H9 (cell line): ENCODE measurements around the gene NPTX2. TPM values are rescaled to one million over a fixed set of nuclear protein-coding genes. Genes with fewer than 3 reads are reported as not detected.

Experiments
- DNase-seq: peaks from one replicate; pipeline ENCODE4 v3.0.0-alpha.2; 2017
- H2AFZ ChIP-seq: one replicate; pipeline ENCODE4 v1.6.1; 2013; ENCODE audit warnings: mild to moderate bottlenecking, low read length, control low read depth, moderate library complexity
- H2AK5ac ChIP-seq: 2 replicates; pipeline ENCODE4 v1.6.1; 2013; ENCODE audit warnings: low read length, control low read depth, mixed read lengths; ENCODE audit not compliant: insufficient read length
- H2BK120ac ChIP-seq: one replicate; pipeline ENCODE4 v1.6.1; 2013; ENCODE audit warnings: low read depth, mild to moderate bottlenecking, low read length, control low read depth, inconsistent platforms; ENCODE audit not compliant: poor library complexity, severe bottlenecking
- H2BK12ac ChIP-seq: 2 replicates; pipeline ENCODE4 v1.6.1; 2013; ENCODE audit warnings: low read length, control low read depth, mixed read lengths, low read depth; ENCODE audit not compliant: insufficient read length
- H2BK15ac ChIP-seq: 2 replicates; pipeline ENCODE4 v1.6.1; 2013; ENCODE audit warnings: low read depth, low read length, control low read depth
- H2BK20ac ChIP-seq: one replicate; pipeline ENCODE4 v1.6.1; 2013; ENCODE audit warnings: low read depth, mild to moderate bottlenecking, low read length, control low read depth, inconsistent platforms; ENCODE audit not compliant: poor library complexity, severe bottlenecking
- H2BK5ac ChIP-seq: 2 replicates; pipeline ENCODE4 v1.6.1; 2013; ENCODE audit warnings: low read length, control low read depth, mixed read lengths; ENCODE audit not compliant: insufficient read length
- H3K14ac ChIP-seq: 2 replicates; pipeline ENCODE4 v1.6.1; 2013; ENCODE audit warnings: low read length, control low read depth; ENCODE audit not compliant: insufficient read depth
- H3K18ac ChIP-seq: 2 replicates; pipeline ENCODE4 v1.6.1; 2013; ENCODE audit warnings: low read depth, mild to moderate bottlenecking, mixed read lengths, low read length, control low read depth; ENCODE audit not compliant: insufficient read length
- H3K23ac ChIP-seq: 2 replicates; pipeline ENCODE4 v1.6.1; 2013; ENCODE audit warnings: low read length, control low read depth, mixed read lengths, low read depth; ENCODE audit not compliant: insufficient read length
- H3K23me2 ChIP-seq: 2 replicates; pipeline ENCODE4 v1.6.1; 2013; ENCODE audit warnings: low read depth, mild to moderate bottlenecking, mixed read lengths, low read length, control low read depth; ENCODE audit not compliant: insufficient read length, poor library complexity, severe bottlenecking
- H3K27ac ChIP-seq: 2 replicates; pipeline ENCODE4 v1.5.1; 2013; ENCODE audit warnings: low read length, control low read depth, mixed read lengths, low read depth; ENCODE audit not compliant: insufficient read length
- H3K27me3 ChIP-seq: 2 replicates; pipeline ENCODE4 v1.6.1; 2013; ENCODE audit warnings: low read length, control low read depth, inconsistent platforms; ENCODE audit not compliant: insufficient read depth
- H3K4ac ChIP-seq: 2 replicates; pipeline ENCODE4 v1.6.1; 2013; ENCODE audit warnings: low read depth, mild to moderate bottlenecking, control low read depth, inconsistent platforms, low read length, moderate library complexity
- H3K4me1 ChIP-seq: 2 replicates; pipeline ENCODE4 v1.6.1; 2013; ENCODE audit warnings: low read length, control low read depth, inconsistent platforms; ENCODE audit not compliant: insufficient read depth
- H3K4me2 ChIP-seq: 2 replicates; pipeline ENCODE4 v1.6.1; 2013; ENCODE audit warnings: low read length, control low read depth, mixed read lengths; ENCODE audit not compliant: insufficient read length, insufficient read depth
- H3K56ac ChIP-seq: 2 replicates; pipeline ENCODE4 v1.6.1; 2013; ENCODE audit warnings: low read depth, mild to moderate bottlenecking, mixed read lengths, low read length, control low read depth; ENCODE audit not compliant: insufficient read length
- H3K79me1 ChIP-seq: 2 replicates; pipeline ENCODE4 v1.6.1; 2013; ENCODE audit warnings: low read depth, mild to moderate bottlenecking, moderate library complexity, low read length, control low read depth, inconsistent platforms; ENCODE audit not compliant: insufficient read depth, poor library complexity, severe bottlenecking
- H3K79me2 ChIP-seq: 2 replicates; pipeline ENCODE4 v1.6.1; 2013; ENCODE audit warnings: low read length, control low read depth, inconsistent platforms; ENCODE audit not compliant: insufficient read depth
- H3K9ac ChIP-seq: 2 replicates; pipeline ENCODE4 v1.6.1; 2013; ENCODE audit warnings: low read length, control low read depth, mixed read lengths; ENCODE audit not compliant: insufficient read length; ENCODE audit errors: extremely low read depth
- H3K9me3 ChIP-seq: one replicate; pipeline ENCODE4 v1.6.1; 2013; ENCODE audit warnings: low read depth, low read length, inconsistent platforms; ENCODE audit not compliant: control insufficient read depth
- H3T11ph ChIP-seq: one replicate; pipeline ENCODE4 v1.6.1; 2013; ENCODE audit warnings: mild to moderate bottlenecking, low read length, control low read depth, inconsistent platforms
- H4K20me1 ChIP-seq: one replicate; pipeline ENCODE4 v1.6.1; 2013; ENCODE audit not compliant: control insufficient read depth, insufficient read length, insufficient read depth
- H4K5ac ChIP-seq: 2 replicates; pipeline ENCODE4 v1.6.1; 2013; ENCODE audit warnings: low read depth, mild to moderate bottlenecking, mixed read lengths, low read length, control low read depth; ENCODE audit not compliant: insufficient read length
- H4K8ac ChIP-seq: replicated peaks from 2 replicates; pipeline ENCODE4 v1.6.1; 2013; ENCODE audit warnings: low read length, control low read depth, mixed read lengths, low read depth; ENCODE audit not compliant: insufficient read length
- H4K91ac ChIP-seq: 2 replicates; pipeline ENCODE4 v1.6.1; 2013; ENCODE audit warnings: low read depth, mild to moderate bottlenecking, moderate library complexity, mixed read lengths, low read length, control low read depth; ENCODE audit not compliant: insufficient read length
- H3K27ac Mint-ChIP-seq, 3 experiments: 2 replicates in 2 of 3; 3 replicates in 1 of 3; pipeline ENCODE4 v1.8.0; 2020 to 2021; ENCODE audit warnings: mixed read lengths in 3 of 3, mild to moderate bottlenecking in 1 of 3, moderate library complexity in 1 of 3
- H3K27me3 Mint-ChIP-seq: 2 replicates; pipeline ENCODE4 v1.8.0; 2021; ENCODE audit warnings: low read depth, mild to moderate bottlenecking, moderate library complexity, mixed read lengths
- H3K36me3 Mint-ChIP-seq, 3 experiments: 2 replicates in 2 of 3; 3 replicates in 1 of 3; pipeline ENCODE4 v1.8.0; 2020 to 2021; ENCODE audit warnings: low read depth in 3 of 3, mixed read lengths in 3 of 3; ENCODE audit not compliant: insufficient read depth in 1 of 3
- H3K4me1 Mint-ChIP-seq, 2 experiments: 2 replicates each; pipeline ENCODE4 v1.8.0; 2020; ENCODE audit warnings: mixed read lengths in 2 of 2
- H3K4me3 Mint-ChIP-seq, 2 experiments: 2 replicates in 1 of 2; 3 replicates in 1 of 2; pipeline ENCODE4 v1.8.0; 2020 to 2021; ENCODE audit warnings: mild to moderate bottlenecking in 2 of 2, mixed read lengths in 2 of 2, moderate library complexity in 1 of 2
- H3K9me3 Mint-ChIP-seq, 2 experiments: 2 replicates in 1 of 2; 3 replicates in 1 of 2; pipeline ENCODE4 v1.8.0; 2020; ENCODE audit warnings: mild to moderate bottlenecking in 2 of 2, mixed read lengths in 2 of 2, moderate library complexity in 1 of 2
- CTCF ChIP-seq: fragments of 200-600 bp; sonication (generic); conservative IDR thresholded peaks from 3 replicates; pipeline ENCODE4 v1.8.0; 2021; ENCODE audit warnings: antibody characterized with exemption, mild to moderate bottlenecking
- WGBS: extraction: QIAGEN DNeasy Blood & Tissue Kit; methylation state at CpG from one replicate; pipeline ENCODE4 v1.1.7; 2013; ENCODE audit warnings: missing lambda C conversion rate, low lambda C conversion rate, mixed read lengths; ENCODE audit not compliant: insufficient read length; ENCODE audit errors: extremely low coverage; 5-methylcytosine and 5-hydroxymethylcytosine counted together
- total RNA-seq: library from RNA; stranded (reverse); gene quantifications from 2 replicates; pipeline ENCODE4 v1.2.1, GENCODE V29; 2021

The NPTX2 gene
- total RNA-seq, 1 experiment from 2014 or later: 8.4 TPM

DNA sequence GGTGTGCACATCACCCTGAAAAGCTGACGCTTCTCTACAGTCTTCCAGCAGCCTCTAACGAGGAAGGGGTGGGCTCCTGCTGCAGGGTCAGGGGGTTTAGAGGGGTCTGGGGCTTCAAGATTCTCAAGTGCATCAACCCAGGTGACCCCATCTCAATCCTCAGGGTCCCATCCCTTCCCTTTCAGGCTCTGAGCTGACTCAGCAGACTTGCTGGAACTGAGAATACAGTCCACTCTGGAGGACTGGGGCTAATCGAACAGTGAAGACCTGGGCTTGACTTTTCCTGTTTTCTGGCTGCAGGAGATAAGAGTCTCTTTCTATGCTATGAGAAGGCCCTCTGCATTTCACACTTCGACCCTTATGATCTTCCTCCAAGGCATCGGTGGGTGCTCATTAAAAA is 22.3 kb upstream of the NPTX2 start:
- no CpG with 5 or more reads among the region's 5 CpGs for WGBS
- H2BK20ac ChIP-seq: no peak overlapping the region
- Mint-ChIP-seq H3K4me3 (no peak overlapping the region), H3K36me3 (no peaks in the 10 kb centered on the region), H3K27ac (no peak overlapping the region), H3K9me3 (no peaks in the 10 kb centered on the region), H3K4me1 (peaks cover 6 to 14% of the 10 kb centered on the region in 2 experiments; a peak in 3 of 4 replicates), H3K27me3 (peaks cover 10% of the 10 kb centered on the region)
- no peak overlapping the region for H3K23ac ChIP-seq
- no peaks in the 10 kb centered on the region for H4K20me1 ChIP-seq
- H3K27ac ChIP-seq: no peak overlapping the region
- no peak overlapping the region for H3K4me2 ChIP-seq
- H4K91ac ChIP-seq: no peak overlapping the region
- DNase-seq: no peak
- no peak overlapping the region for H2BK12ac ChIP-seq
- TF ChIP-seq CTCF: no peak
- H4K8ac ChIP-seq: no peak overlapping the region
- H3K23me2 ChIP-seq: peaks cover 2% of the 10 kb centered on the region
- no peak overlapping the region for H2BK120ac ChIP-seq
- H4K5ac ChIP-seq: no peak overlapping the region
- no peak overlapping the region for H3K56ac ChIP-seq
- no peak overlapping the region for H3K9ac ChIP-seq
- no peak overlapping the region for H3T11ph ChIP-seq
- H3K4ac ChIP-seq: no peak overlapping the region
- H3K4me1 ChIP-seq: no peaks in the 10 kb centered on the region
- H2AK5ac ChIP-seq: no peak overlapping the region
- H3K9me3 ChIP-seq: no peaks in the 10 kb centered on the region
- no peaks in the 10 kb centered on the region for H3K79me2 ChIP-seq
- no peaks in the 10 kb centered on the region for H3K79me1 ChIP-seq
- no peak overlapping the region for H2AFZ ChIP-seq
- H3K18ac ChIP-seq: no peak overlapping the region
- no peak overlapping the region for H2BK15ac ChIP-seq
- no peaks in the 10 kb centered on the region for H3K27me3 ChIP-seq
- H2BK5ac ChIP-seq: no peak overlapping the region
- no peak overlapping the region for H3K14ac ChIP-seq
